ENCODE results near the gene ANKRD12. TPM values are rescaled to one million over a fixed set of nuclear protein-coding genes. Genes with fewer than 3 reads are reported as not detected.

The ANKRD12 gene
- total and polyA plus RNA-seq, 2 of the 4 experiments (the other 2 are of a cell fraction), result 2.6 to 12.9 TPM

DNA sequence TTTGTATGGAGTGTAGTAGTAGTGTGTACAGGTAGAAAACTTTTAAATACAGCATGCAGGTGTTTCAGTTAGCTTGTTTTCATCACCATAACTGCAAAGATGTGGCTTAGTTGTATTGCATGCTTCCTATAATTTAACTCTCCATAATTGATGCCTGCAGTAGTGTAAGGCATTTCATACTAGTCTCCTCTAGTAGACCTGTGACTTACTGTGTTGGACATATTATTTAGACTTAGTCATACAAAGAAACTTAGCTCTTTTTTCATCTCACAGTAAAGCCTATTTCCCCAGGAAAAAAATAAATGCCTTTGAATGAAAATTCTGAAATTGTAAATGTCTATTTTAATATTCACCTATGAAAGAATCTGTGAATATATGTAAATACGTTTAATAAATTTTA lies 145.2 kb downstream of the ANKRD12 start:
- H3K79me1 ChIP-seq (ENCODE audit: low read depth in 1 of 2, low read length in 2 of 2), result peaks cover 3 to 5% of the 10 kb centered on the region in 2 experiments; a peak in 3 of 4 replicates
- 0 out of 2 replicates have a peak, but pooled peaks cover 4% of the 10 kb centered on the region for H3K9me1 ChIP-seq (ENCODE audit: insufficient read depth, low read length)
- no peaks in the 10 kb centered on the region for H4K20me1 ChIP-seq (ENCODE audit: insufficient read depth, low read length)
- no peak overlapping the region for H2BK15ac ChIP-seq (ENCODE audit: low read depth, low read length)
- ChIA-PET POLR2A (ENCODE audit: unreplicated experiment) (interaction anchor here (0.8 kb wide), 1 partner anchor 575 kb away, joined by 4 read pairs; no protein-coding TSS in a partner anchor), CTCF (interaction anchor here (0.5 kb wide), 1 partner anchor 40 kb away, joined by 3 read pairs; no protein-coding TSS in a partner anchor)
- intact Hi-C loops (cut with micrococcal nuclease) (no loop called here), in situ Hi-C loops (cut with MboI; ENCODE audit: low sequenced_read_pairs) (no loop called here), dilution Hi-C loops (cut with HindIII; ENCODE audit: low sequenced_read_pairs, unreplicated experiment) (no loop called here)
- H3K4me2 ChIP-seq (ENCODE audit: low read depth, low read length), result no peak overlapping the region
- no peak overlapping the region for H3K4ac ChIP-seq (ENCODE audit: low read depth, low read length)
- H2BK5ac ChIP-seq (ENCODE audit: low read depth, low read length, poor library complexity, severe bottlenecking), result no peak overlapping the region
- H3K4me1 ChIP-seq (ENCODE audit: control insufficient read depth, insufficient read depth, low read length), result no peaks in the 10 kb centered on the region
- H3K18ac ChIP-seq (ENCODE audit: low read depth, low read length), result no peak overlapping the region
- H3K56ac ChIP-seq (ENCODE audit: extremely low read depth, insufficient read depth, low read length), result no peak overlapping the region
- TF ChIP-seq, protein P1, sequence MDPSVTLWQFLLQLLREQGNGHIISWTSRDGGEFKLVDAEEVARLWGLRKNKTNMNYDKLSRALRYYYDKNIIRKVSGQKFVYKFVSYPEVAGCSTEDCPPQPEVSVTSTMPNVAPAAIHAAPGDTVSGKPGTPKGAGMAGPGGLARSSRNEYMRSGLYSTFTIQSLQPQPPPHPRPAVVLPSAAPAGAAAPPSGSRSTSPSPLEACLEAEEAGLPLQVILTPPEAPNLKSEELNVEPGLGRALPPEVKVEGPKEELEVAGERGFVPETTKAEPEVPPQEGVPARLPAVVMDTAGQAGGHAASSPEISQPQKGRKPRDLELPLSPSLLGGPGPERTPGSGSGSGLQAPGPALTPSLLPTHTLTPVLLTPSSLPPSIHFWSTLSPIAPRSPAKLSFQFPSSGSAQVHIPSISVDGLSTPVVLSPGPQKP (IDR thresholded peaks at IDR 0.05; ENCODE audit: borderline replicate concordance, low read depth, low read length), result no peak
- TF ChIP-seq FOS (IDR thresholded peaks at IDR 0.05; ENCODE audit: low read depth, low read length), result no peak
- TF ChIP-seq POLR2A (IDR thresholded peaks at IDR 0.05; ENCODE audit: low read depth, low read length), result no peak
- TF ChIP-seq, protein P2, sequence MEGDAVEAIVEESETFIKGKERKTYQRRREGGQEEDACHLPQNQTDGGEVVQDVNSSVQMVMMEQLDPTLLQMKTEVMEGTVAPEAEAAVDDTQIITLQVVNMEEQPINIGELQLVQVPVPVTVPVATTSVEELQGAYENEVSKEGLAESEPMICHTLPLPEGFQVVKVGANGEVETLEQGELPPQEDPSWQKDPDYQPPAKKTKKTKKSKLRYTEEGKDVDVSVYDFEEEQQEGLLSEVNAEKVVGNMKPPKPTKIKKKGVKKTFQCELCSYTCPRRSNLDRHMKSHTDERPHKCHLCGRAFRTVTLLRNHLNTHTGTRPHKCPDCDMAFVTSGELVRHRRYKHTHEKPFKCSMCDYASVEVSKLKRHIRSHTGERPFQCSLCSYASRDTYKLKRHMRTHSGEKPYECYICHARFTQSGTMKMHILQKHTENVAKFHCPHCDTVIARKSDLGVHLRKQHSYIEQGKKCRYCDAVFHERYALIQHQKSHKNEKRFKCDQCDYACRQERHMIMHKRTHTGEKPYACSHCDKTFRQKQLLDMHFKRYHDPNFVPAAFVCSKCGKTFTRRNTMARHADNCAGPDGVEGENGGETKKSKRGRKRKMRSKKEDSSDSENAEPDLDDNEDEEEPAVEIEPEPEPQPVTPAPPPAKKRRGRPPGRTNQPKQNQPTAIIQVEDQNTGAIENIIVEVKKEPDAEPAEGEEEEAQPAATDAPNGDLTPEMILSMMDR (conservative IDR thresholded peaks at IDR 0.05; ENCODE audit: low read depth, low read length), result no peak
- no peak for TF ChIP-seq NFE2L2 (IDR thresholded peaks at IDR 0.05; ENCODE audit: low read depth, low read length)
- no peak for TF ChIP-seq RCOR1 (IDR thresholded peaks at IDR 0.05; ENCODE audit: insufficient replicate concordance, low read length)
- TF ChIP-seq RAD21 (IDR thresholded peaks at IDR 0.05; ENCODE audit: low read length), result no peak
- TF ChIP-seq CEBPB (IDR thresholded peaks at IDR 0.05; ENCODE audit: low read depth, low read length), result no peak
- no peak for TF ChIP-seq SMC3 (IDR thresholded peaks at IDR 0.05; ENCODE audit: low read depth, low read length)
- no peak for TF ChIP-seq MXI1 (IDR thresholded peaks at IDR 0.05; ENCODE audit: borderline replicate concordance, low read depth, low read length)
- TF ChIP-seq, protein P3, sequence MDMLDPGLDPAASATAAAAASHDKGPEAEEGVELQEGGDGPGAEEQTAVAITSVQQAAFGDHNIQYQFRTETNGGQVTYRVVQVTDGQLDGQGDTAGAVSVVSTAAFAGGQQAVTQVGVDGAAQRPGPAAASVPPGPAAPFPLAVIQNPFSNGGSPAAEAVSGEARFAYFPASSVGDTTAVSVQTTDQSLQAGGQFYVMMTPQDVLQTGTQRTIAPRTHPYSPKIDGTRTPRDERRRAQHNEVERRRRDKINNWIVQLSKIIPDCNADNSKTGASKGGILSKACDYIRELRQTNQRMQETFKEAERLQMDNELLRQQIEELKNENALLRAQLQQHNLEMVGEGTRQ (IDR thresholded peaks at IDR 0.05; ENCODE audit: low read depth, low read length), result no peak
- no peak for TF ChIP-seq CHD1 (IDR thresholded peaks at IDR 0.05; ENCODE audit: low read depth, low read length)
- H3K14ac ChIP-seq (replicated peaks; ENCODE audit: low read depth, low read length), result no peak overlapping the region
- no peak overlapping the region for H2AK5ac ChIP-seq (ENCODE audit: low read depth, low read length)
- H3K23ac ChIP-seq (ENCODE audit: low read depth, low read length), result no peak overlapping the region
- DNase-seq, result peak; percentile 33
- no TSS peak for BruUV-seq (replicated peaks)
- no peak overlapping the region for H2AFZ ChIP-seq (replicated peaks; ENCODE audit: low read length, poor library complexity)
- ATAC-seq (ENCODE audit: low read depth), result peak; percentile 79
- H2BK20ac ChIP-seq (ENCODE audit: low read depth, low read length), result no peak overlapping the region
- no peaks in the 10 kb centered on the region for H3K27me3 ChIP-seq (ENCODE audit: control insufficient read depth, insufficient read depth, low read length)
- H4K8ac ChIP-seq (ENCODE audit: low read depth in 2 of 2, low read length in 2 of 2), result no peak overlapping the region
- no peak overlapping the region for H3K9ac ChIP-seq (ENCODE audit: low read depth, low read length)
- H2AK9ac ChIP-seq (replicated peaks; ENCODE audit: low read depth, low read length, poor library complexity), result no peak overlapping the region
- WGBS, 2 experiments (ENCODE audit: extremely low coverage in 2 of 2, insufficient read length in 1 of 2), result no CpG with 5 or more reads among the region's 1 CpG
- no peak overlapping the region for H4K5ac ChIP-seq (ENCODE audit: low read depth, low read length)
- peaks cover 14% of the 10 kb centered on the region for H3K36me3 ChIP-seq (ENCODE audit: control insufficient read depth, insufficient read depth, low read length)
- H2BK120ac ChIP-seq (ENCODE audit: low read depth, low read length), result no peak overlapping the region
- no peaks in the 10 kb centered on the region for H3K9me3 ChIP-seq (ENCODE audit: control insufficient read depth, insufficient read depth, low read length)
- no peak overlapping the region for H3K27ac ChIP-seq (ENCODE audit: insufficient read depth, low read length)
- no peak overlapping the region for H3K4me3 ChIP-seq (ENCODE audit: insufficient read depth, low read depth, low read length)
- no peak overlapping the region for H4K91ac ChIP-seq (ENCODE audit: insufficient read depth, low read depth, low read length)
